UCSD-AML1 (cell line): Measurements from ENCODE around the gene IDI2.
"Not testable (repeated sequence)": the region's sequence is repeated elsewhere in the genome, so short reads cannot be mapped to it uniquely, and the experiment has no call there.

Experiments used
- DNase-seq: peaks from one replicate; lab custom pipeline; 2025; ENCODE audit not compliant: unreplicated experiment; lab: John Stamatoyannopoulos, UW

IDI2 gene

GRCh38 chr10:1048349-1048731 is 22.7 kb upstream of the IDI2 start:
- no peak for DNase-seq

GRCh38 chr10:1047937-1048336 is 22.3 kb upstream of the IDI2 start:
- no peak for DNase-seq

GRCh38 chr10:1045415-1045814 is 19.8 kb upstream of the IDI2 start:
- DNase-seq = no peak

GRCh38 chr10:1044964-1045363 is 19.3 kb upstream of the IDI2 start:
- no peak for DNase-seq

GRCh38 chr10:1044146-1044545 is 18.5 kb upstream of the IDI2 start:
- DNase-seq = no peak

- DNase-seq = peak; percentile 74
These were observed 17.9 kb upstream of the IDI2 start for GRCh38 chr10:1043532-1043995.

GRCh38 chr10:1041514-1041913 is 15.9 kb upstream of the IDI2 start:
- no peak for DNase-seq

- no peak for DNase-seq
These were observed 14.5 kb upstream of the IDI2 start for GRCh38 chr10:1040133-1040532.

- not testable (repeated sequence) for DNase-seq
These were observed 13.1 kb upstream of the IDI2 start for GRCh38 chr10:1038769-1039168.

GRCh38 chr10:1037098-1037497 is 11.4 kb upstream of the IDI2 start:
- no peak for DNase-seq

GRCh38 chr10:1036341-1036791 is 10.7 kb upstream of the IDI2 start:
- DNase-seq = no peak

GRCh38 chr10:1035201-1035600 is 9.5 kb upstream of the IDI2 start:
- DNase-seq = no peak

- DNase-seq = no peak
These were observed 9.1 kb upstream of the IDI2 start for GRCh38 chr10:1034758-1035157.

- DNase-seq = no peak
These were observed 7.9 kb upstream of the IDI2 start for GRCh38 chr10:1033601-1034000.

- no peak for DNase-seq
These were observed 4.2 kb upstream of the IDI2 start for GRCh38 chr10:1029838-1030237.

GRCh38 chr10:1026578-1026977 is 919 bp upstream of the IDI2 start:
- DNase-seq = no peak

- DNase-seq = no peak
These were observed 1.6 kb downstream of the IDI2 start for GRCh38 chr10:1024103-1024502.

- DNase-seq = no peak
These were observed 3.2 kb downstream of the IDI2 start for GRCh38 chr10:1022413-1022812.

GRCh38 chr10:1020958-1021357 is 4.7 kb downstream of the IDI2 start:
- no peak for DNase-seq

- no peak for DNase-seq
These were observed 5.2 kb downstream of the IDI2 start for GRCh38 chr10:1020460-1020859.

- DNase-seq = no peak
These were observed 6.3 kb downstream of the IDI2 start for GRCh38 chr10:1019362-1019761.

GRCh38 chr10:1015688-1016087 is 10.0 kb downstream of the IDI2 start:
- no peak for DNase-seq

- no peak for DNase-seq
These were observed 14.0 kb downstream of the IDI2 start for GRCh38 chr10:1011696-1012095.

- no peak for DNase-seq
These were observed 15.0 kb downstream of the IDI2 start for GRCh38 chr10:1010703-1011102.
